ENCODE data around the gene GPR171. TPM values are rescaled to one million over a fixed set of nuclear protein-coding genes. Genes with fewer than 3 reads are reported as not detected.

GPR171 gene
- total RNA-seq, 1 donor from 2014 or later, result 3.2 TPM

DNA sequence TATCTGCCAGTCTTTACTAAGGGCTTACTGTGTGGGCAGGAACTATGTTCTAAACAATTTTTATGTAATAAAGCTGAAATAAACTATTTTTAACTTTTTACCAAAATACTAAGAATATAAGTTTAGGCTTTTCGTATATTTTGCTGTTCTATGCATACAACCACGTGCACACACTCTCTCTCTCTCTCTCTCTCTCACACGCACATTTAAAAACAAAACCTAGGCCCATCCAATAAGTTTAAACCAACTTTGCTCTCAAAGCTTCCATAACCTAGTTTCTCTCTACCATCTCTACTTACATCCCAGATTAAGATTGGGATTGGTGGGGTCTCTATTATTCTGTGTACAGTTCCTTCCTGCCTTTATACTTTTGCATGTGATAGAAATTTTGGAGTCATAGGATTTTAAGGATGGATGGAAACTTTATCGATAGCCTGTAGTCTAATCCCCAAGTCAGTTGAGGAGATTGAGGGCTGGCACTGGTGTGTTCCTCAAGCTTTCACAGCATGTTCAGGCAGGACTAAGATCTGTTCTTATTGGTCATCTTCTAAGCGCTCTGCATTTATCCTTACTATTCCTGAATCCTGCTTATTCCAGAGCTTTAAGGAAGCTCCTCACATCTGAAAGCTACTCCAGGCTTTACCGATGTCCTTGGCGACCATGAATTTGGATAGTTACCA, 1.8 kb downstream of the GPR171 start:
- no peak overlapping the region for H3K27ac ChIP-seq
- H3K4me1 ChIP-seq, result no peaks in the 10 kb centered on the region
- H3K27me3 ChIP-seq, result no peaks in the 10 kb centered on the region
- DNase-seq (no peak), ATAC-seq (no peak)
- no peak for TF ChIP-seq CTCF (IDR thresholded peaks at IDR 0.05)
- peak overlapping the region; percentile 21 for H3K4me3 ChIP-seq
- no peaks in the 10 kb centered on the region for H3K36me3 ChIP-seq
- intact Hi-C loops (cut with DNase I), result no loop called here
- no peaks in the 10 kb centered on the region for H3K9me3 ChIP-seq

GRCh38 chr3:151200586-151200985, 2.4 kb downstream of the GPR171 start:
- Histone ChIP-seq H3K27ac (no peak overlapping the region), H3K27me3 (no peaks in the 10 kb centered on the region), H3K4me1 (no peaks in the 10 kb centered on the region), H3K4me3 (no peak overlapping the region), H3K9me3 (no peaks in the 10 kb centered on the region), H3K36me3 (no peaks in the 10 kb centered on the region)
- no peak for TF ChIP-seq CTCF (IDR thresholded peaks at IDR 0.05)
- DNase-seq (no peak), ATAC-seq (no peak)
- intact Hi-C loops (cut with DNase I), result no loop called here

DNA sequence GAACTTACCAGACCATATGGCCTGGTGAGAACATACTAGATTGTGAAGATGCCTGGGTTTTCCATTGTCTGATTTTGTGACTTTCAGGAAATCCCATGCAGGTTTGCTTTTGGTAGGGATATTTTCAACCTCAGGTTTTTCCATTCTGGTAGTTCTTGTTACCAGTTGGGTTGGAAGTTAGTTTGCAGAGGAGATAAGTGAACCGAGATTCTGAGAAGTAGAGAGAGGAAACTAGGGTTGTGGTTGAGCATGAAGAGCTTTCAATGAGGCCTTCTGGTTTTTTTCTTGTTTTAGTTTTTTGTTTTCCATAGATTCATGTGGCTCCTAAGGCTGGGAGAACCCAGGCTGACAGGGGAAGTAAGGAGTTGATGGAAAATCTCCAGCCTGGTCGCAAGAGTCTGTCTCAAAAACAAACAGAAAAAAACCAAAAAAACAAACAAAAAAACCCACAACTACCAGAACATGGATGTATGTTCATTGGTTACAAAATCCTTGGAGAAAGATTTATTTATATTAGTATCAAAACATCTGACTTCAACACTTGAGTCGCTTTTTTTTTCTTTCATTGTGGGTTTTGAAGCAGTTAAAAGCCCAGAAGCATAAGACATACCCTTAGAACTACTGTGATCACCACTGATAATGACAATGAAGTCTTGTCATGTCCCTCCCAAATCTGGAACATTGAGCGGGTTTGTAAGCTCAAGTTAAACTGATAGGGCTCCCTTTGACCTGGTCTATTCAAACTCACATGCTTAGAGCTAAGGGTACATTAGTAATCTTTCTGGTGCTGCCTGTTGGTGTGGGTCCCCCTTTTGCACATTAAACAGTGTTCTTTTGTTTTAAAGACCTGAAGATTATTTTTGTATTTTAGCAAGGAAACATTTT, 3.2 kb downstream of the GPR171 start:
- no peaks in the 10 kb centered on the region for H3K36me3 ChIP-seq
- intact Hi-C loops (cut with DNase I), result no loop called here
- TF ChIP-seq CTCF (IDR thresholded peaks at IDR 0.05), result no peak
- no peak overlapping the region for H3K4me3 ChIP-seq
- no peak for ATAC-seq
- H3K27ac ChIP-seq, result no peak overlapping the region
- no peaks in the 10 kb centered on the region for H3K9me3 ChIP-seq
- no peak for DNase-seq
- no peaks in the 10 kb centered on the region for H3K4me1 ChIP-seq
- H3K27me3 ChIP-seq, result no peaks in the 10 kb centered on the region

DNA sequence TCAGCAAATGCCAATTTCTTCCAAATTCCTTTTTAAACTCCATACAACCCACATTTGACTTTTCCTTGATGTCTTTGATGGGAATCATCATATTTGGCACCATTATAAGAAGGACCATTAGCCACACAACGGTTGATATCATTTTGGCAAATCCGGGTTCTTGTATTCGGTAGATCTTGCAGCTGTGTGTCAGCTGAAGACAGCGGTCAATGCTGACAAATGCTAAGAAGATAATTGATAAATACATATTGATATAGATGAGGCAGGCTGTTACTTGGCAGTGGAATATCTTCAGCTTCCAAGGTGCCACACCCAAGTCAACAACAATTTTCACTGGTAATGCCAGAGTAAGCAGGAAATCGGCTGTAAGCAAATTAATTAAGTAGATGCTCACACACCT, 4.2 kb downstream of the GPR171 start:
- Histone ChIP-seq H3K27ac (no peak overlapping the region), H3K4me1 (no peaks in the 10 kb centered on the region), H3K9me3 (no peaks in the 10 kb centered on the region), H3K36me3 (no peaks in the 10 kb centered on the region), H3K27me3 (no peaks in the 10 kb centered on the region), H3K4me3 (no peak overlapping the region)
- no peak for ATAC-seq
- no peak for TF ChIP-seq CTCF (IDR thresholded peaks at IDR 0.05)
- intact Hi-C loops (cut with DNase I), result no loop called here
- no peak for DNase-seq

DNA sequence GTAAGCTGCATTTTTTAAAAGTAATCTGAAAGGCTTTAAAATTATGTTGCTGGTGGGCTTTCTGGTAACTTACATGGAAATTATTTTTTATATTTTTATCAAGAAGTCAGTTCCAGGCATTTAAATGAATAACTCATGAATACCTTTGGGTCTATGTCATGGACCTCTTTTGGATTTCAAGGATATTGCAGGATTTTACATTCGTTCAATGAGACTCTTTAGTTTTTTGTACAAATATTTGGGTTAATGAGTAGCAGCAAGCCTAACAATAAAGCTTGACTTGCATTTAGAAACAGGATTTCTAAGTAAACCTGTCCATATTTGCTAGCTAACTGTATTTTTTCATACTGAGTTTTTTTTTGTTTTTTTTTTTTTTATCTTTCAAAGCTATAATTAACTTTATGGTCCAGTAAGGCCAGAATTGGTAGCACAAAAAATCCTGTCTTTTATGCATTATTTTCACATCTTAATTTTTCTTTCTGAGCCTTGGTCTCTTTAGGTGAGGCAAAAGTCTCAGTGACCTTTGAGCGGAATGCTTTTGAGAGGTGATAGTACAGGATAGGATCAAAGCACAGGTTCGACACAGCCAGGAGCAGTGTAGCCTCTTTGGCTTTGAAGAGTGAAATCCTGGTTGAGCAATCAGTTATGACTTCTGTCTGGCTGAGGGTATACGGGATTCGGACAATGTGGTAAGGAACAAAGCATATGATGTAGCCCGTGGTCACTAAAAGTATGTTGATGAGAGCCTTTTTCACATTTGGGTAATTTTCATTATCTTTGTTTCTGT, 4.8 kb downstream of the GPR171 start:
- H3K4me1 ChIP-seq, result no peaks in the 10 kb centered on the region
- ATAC-seq, result peak; percentile 52
- intact Hi-C loops (cut with DNase I), result no loop called here
- TF ChIP-seq CTCF (IDR thresholded peaks at IDR 0.05), result no peak
- DNase-seq, result no peak
- H3K27me3 ChIP-seq, result no peaks in the 10 kb centered on the region
- H3K27ac ChIP-seq, result no peak overlapping the region
- H3K4me3 ChIP-seq, result no peak overlapping the region
- H3K36me3 ChIP-seq, result no peaks in the 10 kb centered on the region
- H3K9me3 ChIP-seq, result no peaks in the 10 kb centered on the region

Measured in upper lobe of right lung (tissue), 1 donor.